HEK293 (cell line): ENCODE measurements around the gene LTV1.

Experiments
- RBAK ChIP-seq: fragments of 450-650 bp; formaldehyde crosslinking; IDR thresholded peaks from 2 replicates; pipeline ENCODE4 v1.5.1; 2016; ENCODE audit warnings: missing biosample characterization, missing genetic modification characterization
- WT1 ChIP-seq: fragments of 450-650 bp; formaldehyde crosslinking; IDR thresholded peaks from 2 replicates; pipeline ENCODE4 v1.5.1; 2016; ENCODE audit warnings: missing biosample characterization, missing genetic modification characterization
- ZBTB7A ChIP-seq: fragments of 450-650 bp; formaldehyde crosslinking; IDR thresholded peaks from 2 replicates; pipeline ENCODE4 v1.5.1; 2016; ENCODE audit warnings: low read depth, missing biosample characterization, missing genetic modification characterization
- ZNF155 ChIP-seq: fragments of 450-650 bp; formaldehyde crosslinking; IDR thresholded peaks from 2 replicates; pipeline ENCODE4 v1.5.1; 2016; ENCODE audit warnings: missing biosample characterization, missing genetic modification characterization
- ZNF274 ChIP-seq, 2 experiments: fragments of 200-500 bp in 1 of 2; fragments of 450-650 bp in 1 of 2; sonication (Bioruptor generic) in 1 of 2; formaldehyde crosslinking in 1 of 2; IDR thresholded peaks; 2 replicates each; pipeline versions ENCODE4 v1.5.1 to v1.6.1; 2014 to 2016; ENCODE audit warnings: borderline replicate concordance in 1 of 2, inconsistent platforms in 1 of 2, low read length in 1 of 2, missing biosample characterization in 1 of 2, missing genetic modification characterization in 1 of 2
- ZNF341 ChIP-seq: fragments of 450-650 bp; formaldehyde crosslinking; IDR thresholded peaks from 2 replicates; pipeline ENCODE4; 2016; ENCODE audit warnings: low read depth, missing biosample characterization, missing genetic modification characterization
- ZNF404 ChIP-seq: fragments of 450-650 bp; formaldehyde crosslinking; IDR thresholded peaks from 2 replicates; pipeline ENCODE4 v1.5.1; 2017; ENCODE audit warnings: missing biosample characterization, missing genetic modification characterization
- ZNF501 ChIP-seq: fragments of 450-650 bp; formaldehyde crosslinking; IDR thresholded peaks from 2 replicates; pipeline ENCODE4 v1.5.1; 2016; ENCODE audit warnings: missing biosample characterization, missing genetic modification characterization
- ZNF548 ChIP-seq: fragments of 450-650 bp; formaldehyde crosslinking; IDR thresholded peaks from 2 replicates; pipeline ENCODE4 v1.5.1; 2016; ENCODE audit warnings: missing biosample characterization, missing genetic modification characterization
- ZNF670 ChIP-seq: fragments of 450-650 bp; formaldehyde crosslinking; IDR thresholded peaks from 2 replicates; pipeline ENCODE4 v1.5.1; 2016; ENCODE audit warnings: missing biosample characterization, missing genetic modification characterization, low read depth
- ZSCAN30 ChIP-seq: fragments of 450-650 bp; IDR thresholded peaks from 2 replicates; pipeline ENCODE4 v1.5.1; 2018; ENCODE audit warnings: missing biosample characterization, mild to moderate bottlenecking, missing genetic modification characterization, moderate library complexity
- TF ChIP-seq, protein P1 (sequence below): fragments of 450-650 bp; formaldehyde crosslinking; IDR thresholded peaks from 2 replicates; pipeline ENCODE4 v1.5.1; 2016; ENCODE audit warnings: missing biosample characterization, missing genetic modification characterization
- TF ChIP-seq, protein P2 (sequence below): fragments of 450-650 bp; formaldehyde crosslinking; IDR thresholded peaks from 2 replicates; pipeline ENCODE4 v1.5.1; 2016; ENCODE audit warnings: missing biosample characterization, missing genetic modification characterization, low read depth
- TF ChIP-seq, protein P3 (sequence below): sonication (generic); formaldehyde crosslinking; IDR thresholded peaks from 2 replicates; pipeline ENCODE4 v1.8.1; 2022; ENCODE audit warnings: mild to moderate bottlenecking, moderate library complexity, missing genetic modification reagents

GRCh38 chr6:143806282-143807102, 36.6 kb upstream of the LTV1 start:
- TF ChIP-seq ZNF548 (no peak), ZSCAN30 (tag by site-specific recombination) (no peak), RBAK (tag by site-specific recombination) (no peak), ZNF341 (tag by site-specific recombination) (no peak), WT1 (tag by site-specific recombination) (no peak), ZNF274 (IDR thresholded peaks at IDR 0.05; ENCODE audit: low read length) (no peak), ZNF274 (tag by site-specific recombination; IDR thresholded peaks at IDR 0.05; ENCODE audit: borderline replicate concordance) (no peak), ZNF155 (tag by site-specific recombination) (no peak), ZNF501 (tag by site-specific recombination) (no peak), ZNF670 (tag by site-specific recombination) (no peak), ZNF404 (no peak), ZBTB7A (tag by site-specific recombination) (no peak)
- TF ChIP-seq, protein P1, sequence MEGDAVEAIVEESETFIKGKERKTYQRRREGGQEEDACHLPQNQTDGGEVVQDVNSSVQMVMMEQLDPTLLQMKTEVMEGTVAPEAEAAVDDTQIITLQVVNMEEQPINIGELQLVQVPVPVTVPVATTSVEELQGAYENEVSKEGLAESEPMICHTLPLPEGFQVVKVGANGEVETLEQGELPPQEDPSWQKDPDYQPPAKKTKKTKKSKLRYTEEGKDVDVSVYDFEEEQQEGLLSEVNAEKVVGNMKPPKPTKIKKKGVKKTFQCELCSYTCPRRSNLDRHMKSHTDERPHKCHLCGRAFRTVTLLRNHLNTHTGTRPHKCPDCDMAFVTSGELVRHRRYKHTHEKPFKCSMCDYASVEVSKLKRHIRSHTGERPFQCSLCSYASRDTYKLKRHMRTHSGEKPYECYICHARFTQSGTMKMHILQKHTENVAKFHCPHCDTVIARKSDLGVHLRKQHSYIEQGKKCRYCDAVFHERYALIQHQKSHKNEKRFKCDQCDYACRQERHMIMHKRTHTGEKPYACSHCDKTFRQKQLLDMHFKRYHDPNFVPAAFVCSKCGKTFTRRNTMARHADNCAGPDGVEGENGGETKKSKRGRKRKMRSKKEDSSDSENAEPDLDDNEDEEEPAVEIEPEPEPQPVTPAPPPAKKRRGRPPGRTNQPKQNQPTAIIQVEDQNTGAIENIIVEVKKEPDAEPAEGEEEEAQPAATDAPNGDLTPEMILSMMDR (tag by site-specific recombination): no peak
- TF ChIP-seq, protein P2, sequence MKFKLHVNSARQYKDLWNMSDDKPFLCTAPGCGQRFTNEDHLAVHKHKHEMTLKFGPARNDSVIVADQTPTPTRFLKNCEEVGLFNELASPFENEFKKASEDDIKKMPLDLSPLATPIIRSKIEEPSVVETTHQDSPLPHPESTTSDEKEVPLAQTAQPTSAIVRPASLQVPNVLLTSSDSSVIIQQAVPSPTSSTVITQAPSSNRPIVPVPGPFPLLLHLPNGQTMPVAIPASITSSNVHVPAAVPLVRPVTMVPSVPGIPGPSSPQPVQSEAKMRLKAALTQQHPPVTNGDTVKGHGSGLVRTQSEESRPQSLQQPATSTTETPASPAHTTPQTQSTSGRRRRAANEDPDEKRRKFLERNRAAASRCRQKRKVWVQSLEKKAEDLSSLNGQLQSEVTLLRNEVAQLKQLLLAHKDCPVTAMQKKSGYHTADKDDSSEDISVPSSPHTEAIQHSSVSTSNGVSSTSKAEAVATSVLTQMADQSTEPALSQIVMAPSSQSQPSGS (tag by site-specific recombination): no peak
- TF ChIP-seq, protein P3, sequence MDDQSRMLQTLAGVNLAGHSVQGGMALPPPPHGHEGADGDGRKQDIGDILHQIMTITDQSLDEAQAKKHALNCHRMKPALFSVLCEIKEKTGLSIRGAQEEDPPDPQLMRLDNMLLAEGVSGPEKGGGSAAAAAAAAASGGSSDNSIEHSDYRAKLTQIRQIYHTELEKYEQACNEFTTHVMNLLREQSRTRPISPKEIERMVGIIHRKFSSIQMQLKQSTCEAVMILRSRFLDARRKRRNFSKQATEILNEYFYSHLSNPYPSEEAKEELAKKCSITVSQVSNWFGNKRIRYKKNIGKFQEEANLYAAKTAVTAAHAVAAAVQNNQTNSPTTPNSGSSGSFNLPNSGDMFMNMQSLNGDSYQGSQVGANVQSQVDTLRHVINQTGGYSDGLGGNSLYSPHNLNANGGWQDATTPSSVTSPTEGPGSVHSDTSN: no peak
